Right hindlimb (tissue), 1 donor: Measurements from ENCODE around the gene GLG1.
"Not testable (repeated sequence)": the region's sequence is repeated elsewhere in the genome, so short reads cannot be mapped to it uniquely, and the experiment has no call there.

Experiments used
- DNase-seq: peaks from one replicate; pipeline ENCODE4 v3.0.0-alpha.2; 2018

GLG1 gene

DNA sequence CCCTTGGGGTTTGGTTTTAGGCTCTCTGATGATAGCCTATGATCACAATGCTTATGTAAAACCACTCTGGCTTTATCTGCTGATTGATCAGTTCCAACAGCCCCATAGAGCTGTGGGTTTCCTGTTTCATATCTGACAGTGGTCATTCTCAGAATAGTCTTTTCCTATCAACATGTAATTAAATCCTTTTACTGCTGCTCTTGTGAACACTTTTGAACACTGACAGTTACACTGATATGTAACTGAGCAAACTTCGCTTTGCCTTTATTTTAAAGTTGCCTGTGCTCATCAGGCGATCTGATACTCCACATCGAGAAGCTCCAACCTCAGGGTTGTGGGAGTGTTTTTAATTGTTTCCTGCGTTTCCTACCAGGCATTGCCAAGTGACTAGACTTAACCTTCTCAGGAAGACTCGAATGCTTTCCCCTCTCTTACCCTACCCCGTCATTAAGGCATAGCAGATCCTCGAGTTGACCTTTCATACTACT lies 168.4 kb downstream of the GLG1 start:
- no peak for DNase-seq

DNA sequence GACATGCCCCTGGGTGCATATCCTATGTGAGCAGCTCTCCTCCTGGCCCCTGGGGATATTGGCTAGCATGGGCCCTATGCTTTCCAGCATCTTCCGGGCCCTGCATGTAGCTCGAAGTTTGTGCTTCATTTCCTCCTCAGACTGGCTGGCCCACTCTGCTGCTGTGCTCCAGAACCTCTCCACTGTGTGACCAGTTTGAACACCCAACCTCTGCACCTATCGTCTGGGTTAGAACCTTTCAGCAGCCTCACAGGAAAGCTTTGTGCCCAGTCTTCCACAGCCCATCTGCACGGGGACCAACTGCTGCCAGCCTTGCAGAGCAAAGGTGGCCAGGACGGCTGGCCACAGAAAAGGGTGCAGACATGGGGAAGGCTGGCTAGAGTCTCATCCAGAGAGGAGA lies 175.4 kb downstream of the GLG1 start:
- no peak for DNase-seq

DNA sequence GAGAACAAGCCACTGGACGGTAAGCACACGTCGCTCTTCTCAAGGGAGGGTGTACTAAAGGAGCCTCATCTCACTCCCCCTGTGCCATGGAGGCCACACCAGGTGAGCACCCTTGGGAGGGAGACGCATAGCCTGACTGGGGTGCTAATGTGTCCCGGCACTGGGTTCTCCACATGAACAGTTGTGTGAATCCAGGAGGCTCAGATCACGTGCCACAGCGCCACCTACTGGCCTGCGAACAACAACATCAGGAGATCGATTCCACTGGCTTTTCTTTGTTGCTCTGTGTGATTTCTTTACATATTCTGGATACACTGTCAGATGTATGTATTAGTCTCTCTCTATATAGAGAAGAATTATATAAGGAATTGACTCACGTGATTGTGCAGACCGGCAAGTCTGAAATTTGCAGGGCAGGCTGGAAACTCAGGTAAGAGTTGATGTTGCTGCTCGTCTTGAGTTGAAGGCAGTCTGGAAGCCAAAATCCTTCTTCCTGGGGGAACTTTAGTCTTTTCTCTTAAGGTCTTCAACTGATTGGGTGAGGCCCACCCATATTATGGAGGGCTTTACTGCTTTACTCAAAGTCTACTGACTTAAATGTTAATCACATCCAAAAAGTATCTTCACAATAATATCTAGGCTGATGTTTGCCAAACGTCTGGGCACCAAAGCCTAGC lies 176.7 kb downstream of the GLG1 start:
- peak; percentile 44 for DNase-seq

GRCh38 chr16:74428493-74428892 lies 178.4 kb downstream of the GLG1 start:
- DNase-seq, result not testable (repeated sequence)

DNA sequence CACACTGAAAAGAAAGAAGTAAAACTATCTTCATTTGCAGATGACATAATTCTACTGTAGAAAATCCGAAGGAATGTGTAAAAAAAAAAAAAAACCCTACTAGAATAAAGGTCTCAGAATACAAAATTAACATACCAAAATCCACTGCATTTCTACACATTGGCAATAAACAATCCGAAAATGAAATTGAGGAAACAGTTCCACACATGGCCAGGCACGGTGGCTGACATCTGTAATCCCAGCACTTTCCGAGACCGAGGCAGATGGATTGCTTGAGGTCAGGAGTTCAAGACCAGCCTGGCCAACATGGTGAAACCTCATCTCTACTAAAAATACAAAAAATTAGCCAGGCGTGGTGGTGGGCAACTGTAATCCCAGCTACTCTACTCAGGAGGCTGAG lies 181.2 kb downstream of the GLG1 start:
- not testable (repeated sequence) for DNase-seq

- not testable (repeated sequence) for DNase-seq
Measured at GRCh38 chr16:74423721-74424120, 183.2 kb downstream of the GLG1 start.

- not testable (repeated sequence) for DNase-seq
Measured at GRCh38 chr16:74422086-74422485, 184.8 kb downstream of the GLG1 start.

GRCh38 chr16:74421482-74421785 lies 185.5 kb downstream of the GLG1 start:
- DNase-seq, result not testable (repeated sequence)

GRCh38 chr16:74420612-74421481 lies 186.1 kb downstream of the GLG1 start, which contains the start of gene CLEC18B:
CLEC18B (minus strand) TSS chr16:74421478; CDS start chr16:74421270, 208 bp downstream.
- not testable (repeated sequence) for DNase-seq

DNA sequence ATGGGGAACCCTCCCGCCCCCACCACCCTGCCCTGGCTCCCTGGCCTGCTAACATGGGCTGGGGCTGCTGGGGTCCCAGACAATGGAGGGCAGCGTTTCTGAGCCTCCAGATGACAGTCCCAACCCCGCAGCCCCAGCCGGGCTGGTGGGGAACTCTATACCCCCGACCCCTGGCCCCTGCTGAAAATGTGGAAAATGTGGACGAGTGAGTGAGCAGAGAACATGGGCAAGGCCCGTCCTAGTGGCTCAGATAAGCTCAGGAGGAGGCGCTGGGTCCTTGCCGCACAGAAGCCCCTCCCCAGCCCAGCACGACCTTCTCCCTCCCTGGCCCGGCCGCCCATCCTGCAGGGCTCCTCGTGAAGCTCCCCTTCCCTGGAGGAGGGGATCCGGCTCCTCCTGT lies 187.1 kb downstream of the GLG1 start:
- DNase-seq, result not testable (repeated sequence)

GRCh38 chr16:74417897-74418296 lies 189.0 kb downstream of the GLG1 start:
- DNase-seq, result not testable (repeated sequence)

- DNase-seq, result not testable (repeated sequence)
Measured at GRCh38 chr16:74413920-74414319, 193.0 kb downstream of the GLG1 start.

DNA sequence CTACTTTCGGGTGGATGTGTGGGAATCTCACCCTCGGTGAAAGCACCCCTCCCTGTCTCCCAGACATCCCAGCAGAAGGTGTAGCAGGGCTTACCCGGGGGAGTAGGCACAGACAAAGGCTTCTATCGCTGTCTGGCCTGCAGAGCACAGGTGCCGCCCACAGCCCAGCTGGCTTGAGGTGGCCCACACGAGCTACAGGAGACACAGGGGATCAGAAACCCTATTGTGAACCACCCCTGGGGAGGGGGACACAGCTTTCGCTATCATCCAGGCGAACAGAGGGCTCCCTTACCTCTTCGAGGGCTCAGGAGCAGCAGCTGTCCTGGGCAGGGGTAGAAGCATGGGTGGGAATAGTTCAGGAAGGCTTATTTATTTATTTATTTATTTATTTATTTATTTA lies 193.4 kb downstream of the GLG1 start:
- DNase-seq, result not testable (repeated sequence)

DNA sequence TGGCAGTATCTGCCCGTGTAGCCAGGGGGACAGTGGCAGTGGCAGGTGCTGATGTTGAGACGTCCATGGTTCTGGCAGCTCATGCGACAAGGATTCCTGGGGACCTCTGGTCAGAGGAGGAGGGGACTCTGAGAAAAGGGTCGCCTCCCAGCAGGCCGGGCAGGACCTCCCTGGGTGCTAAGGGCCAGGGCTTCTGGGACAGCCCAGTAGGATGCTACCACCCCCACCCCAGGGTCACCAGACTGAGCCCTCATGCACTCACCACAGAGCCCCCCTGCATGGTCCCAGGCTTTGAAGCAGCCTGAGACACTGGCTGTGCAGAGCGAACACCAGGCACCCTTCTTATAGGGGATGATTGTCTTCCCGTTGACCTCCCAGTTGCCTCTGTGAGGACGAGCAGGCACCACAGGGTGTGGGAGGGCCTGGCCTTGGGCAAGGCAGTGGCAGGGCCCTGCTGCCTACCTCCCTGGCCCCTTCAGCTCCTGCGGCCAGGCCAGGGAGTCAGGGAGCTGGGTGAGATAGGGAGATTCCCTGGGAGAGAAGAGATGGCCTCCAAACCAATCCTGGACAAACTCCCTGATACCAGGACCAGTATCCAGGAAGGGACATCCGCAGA lies 194.0 kb downstream of the GLG1 start:
- DNase-seq, result not testable (repeated sequence)

GRCh38 chr16:74412138-74412774 lies 194.7 kb downstream of the GLG1 start:
- not testable (repeated sequence) for DNase-seq

DNA sequence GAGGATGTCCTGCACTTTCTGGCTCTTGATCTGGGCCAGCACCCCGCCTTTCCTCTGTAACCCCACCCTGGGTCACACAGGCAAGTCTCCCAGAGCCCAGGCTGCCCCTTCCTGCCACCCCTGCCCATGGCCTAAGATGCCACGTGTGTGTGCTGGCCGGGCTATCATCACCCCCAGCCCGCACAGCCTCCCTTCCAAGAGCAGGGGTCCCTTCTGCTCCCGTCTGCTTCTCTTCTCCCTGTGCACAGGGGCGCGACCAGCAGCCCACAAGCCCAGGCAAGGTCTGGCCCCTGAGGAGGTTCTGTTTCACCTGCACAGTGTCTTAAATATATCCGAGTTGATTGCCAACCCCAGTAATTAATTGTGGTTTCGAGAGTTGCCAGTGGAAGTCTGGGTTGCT lies 195.9 kb downstream of the GLG1 start:
- DNase-seq, result not testable (repeated sequence)

GRCh38 chr16:74410057-74410957 lies 196.6 kb downstream of the GLG1 start:
- DNase-seq, result not testable (repeated sequence)

- DNase-seq, result not testable (repeated sequence)
Measured at GRCh38 chr16:74409185-74409981, 197.5 kb downstream of the GLG1 start.

DNA sequence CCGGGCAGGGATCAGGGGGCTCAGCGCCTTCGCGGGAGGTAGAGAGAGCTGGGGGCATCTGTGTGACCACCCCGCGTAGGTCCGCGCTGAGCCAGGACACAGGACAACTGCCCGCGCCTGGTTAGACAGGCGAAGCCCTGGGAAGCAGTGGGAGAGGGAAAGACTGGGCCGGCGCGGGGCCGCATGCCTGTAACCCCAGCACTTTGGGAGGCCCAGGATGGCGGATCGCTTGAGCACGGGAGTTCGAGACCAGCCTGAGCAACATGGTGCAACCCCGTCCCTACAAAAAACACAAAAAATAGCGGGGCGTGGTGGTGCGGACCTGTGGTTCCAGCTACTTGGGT lies 199.6 kb downstream of the GLG1 start:
- DNase-seq, result peak; percentile 47

- not testable (repeated sequence) for DNase-seq
Measured at GRCh38 chr16:74406600-74407361, 200.1 kb downstream of the GLG1 start.
